SK-N-SH (cell line): ENCODE measurements around the gene PLCG1.

Experiments
- CTCF ChIP-seq: fragments of 200-600 bp; sonication (generic); IDR thresholded peaks from 2 replicates; pipeline ENCODE4 v1.6.1; 2017; ENCODE audit warnings: antibody characterized with exemption, mild to moderate bottlenecking, moderate library complexity
- EP300 ChIP-seq, 2 experiments: IDR thresholded peaks; 2 replicates each; pipeline versions ENCODE4 v1.4.0 to v1.6.1; 2012; ENCODE audit warnings: borderline replicate concordance in 1 of 2, low read depth in 1 of 2, low read length in 1 of 2
- EZH2phosphoT487 ChIP-seq: fragments of 200-600 bp; sonication (generic); IDR thresholded peaks from 2 replicates; pipeline ENCODE4 v1.6.1; 2017; ENCODE audit warnings: low read depth, mixed run types, mild to moderate bottlenecking, antibody characterized with exemption, moderate library complexity, borderline replicate concordance
- FOXJ3 ChIP-seq: sonication (generic); formaldehyde crosslinking; IDR thresholded peaks from 2 replicates; pipeline ENCODE4 v1.5.1; 2020; ENCODE audit warnings: mild to moderate bottlenecking, missing genetic modification reagents
- GATA2 ChIP-seq: sonication (generic); formaldehyde crosslinking; IDR thresholded peaks from 2 replicates; pipeline ENCODE4 v1.5.0; 2020; ENCODE audit warnings: mild to moderate bottlenecking, missing genetic modification reagents
- PBX3 ChIP-seq: IDR thresholded peaks from 2 replicates; pipeline ENCODE4; 2012
- POLR2AphosphoS5 ChIP-seq: IDR thresholded peaks from 2 replicates; pipeline ENCODE4 v1.6.1; 2012; ENCODE audit warnings: low read depth, low read length
- RAD21 ChIP-seq: IDR thresholded peaks from 2 replicates; pipeline ENCODE4 v1.6.1; 2012; ENCODE audit warnings: mild to moderate bottlenecking, low read length
- RFX5 ChIP-seq: IDR thresholded peaks from 2 replicates; pipeline ENCODE4 v1.6.1; 2012; ENCODE audit warnings: mild to moderate bottlenecking, improper control_type of control experiment, low read length
- TCF12 ChIP-seq: IDR thresholded peaks from 2 replicates; pipeline ENCODE4 v1.4.0; 2012
- USF2 ChIP-seq: fragments of 150-350 bp; IDR thresholded peaks from 2 replicates; pipeline ENCODE4 v1.6.1; 2017; ENCODE audit warnings: antibody characterized with exemption, low read length, low read depth, borderline replicate concordance
- YY1 ChIP-seq: IDR thresholded peaks from 2 replicates; pipeline ENCODE4 v1.4.0; 2012; ENCODE audit warnings: low read depth, mild to moderate bottlenecking

GRCh38 chr20:41173791-41174341 lies 36.5 kb downstream of the PLCG1 start:
- TF ChIP-seq RAD21 (no peak), EP300 (IDR thresholded peaks at IDR 0.05; ENCODE audit: borderline replicate concordance in 1 of 2, low read depth in 1 of 2, low read length in 1 of 2) (no peak), POLR2AphosphoS5 (no peak), CTCF (no peak), YY1 (no peak), GATA2 (CRISPR knock-in tag) (no peak), RFX5 (no peak), TCF12 (no peak), EZH2phosphoT487 (no peak), PBX3 (no peak), FOXJ3 (CRISPR knock-in tag) (no peak), USF2 (no peak)
